ENCODE data around the gene CDCA5. TPM values are rescaled to one million over a fixed set of nuclear protein-coding genes. Genes with fewer than 3 reads are reported as not detected.

CDCA5 gene
- total and polyA plus RNA-seq, 2 experiments from 2014 or later = 6.4 to 7.9 TPM

GRCh38 chr11:65107751-65108468, 24.1 kb upstream of the CDCA5 start:
- H3K36me3 ChIP-seq (replicated peaks; ENCODE audit: insufficient read depth, low read depth) = no peaks in the 10 kb centered on the region

GRCh38 chr11:65107078-65107477, 23.2 kb upstream of the CDCA5 start:
- Histone ChIP-seq H3K9me2 (replicated peaks; ENCODE audit: insufficient read depth) (no peaks in the 10 kb centered on the region), H3K4me3 (no peak overlapping the region), H3K27me3 (no peaks in the 10 kb centered on the region), H4K20me1 (ENCODE audit: insufficient read depth, poor library complexity, severe bottlenecking) (no peaks in the 10 kb centered on the region), H3K36me3 (replicated peaks; ENCODE audit: insufficient read depth, low read depth) (no peaks in the 10 kb centered on the region), H3K4me2 (no peak overlapping the region), H3K79me2 (peaks cover 26% of the 10 kb centered on the region), H2AFZ (no peak overlapping the region), H3K4me1 (ENCODE audit: insufficient read depth) (peaks cover 4% of the 10 kb centered on the region), H3K9me3 (ENCODE audit: low read depth) (no peaks in the 10 kb centered on the region), H3K27ac (no peak overlapping the region)
- TF ChIP-seq EZH2phosphoT487 (IDR thresholded peaks at IDR 0.05; ENCODE audit: low read depth, severe bottlenecking, unreplicated experiment) (no peak), CTCF (IDR thresholded peaks at IDR 0.05; ENCODE audit: poor library complexity) (no peak), EZH2 (IDR thresholded peaks at IDR 0.05; ENCODE audit: borderline replicate concordance) (no peak)
- WGBS (ENCODE audit: low lambda C conversion rate, missing lambda C conversion rate) = 98% methylated on average over 15 of the region's 15 CpGs
- no peak for DNase-seq (ENCODE audit: low spot score)

More at GRCh38 chr11:65107751-65108468, 24.1 kb upstream of the CDCA5 start:
- H3K4me3 ChIP-seq = no peak overlapping the region
- peaks cover 6% of the 10 kb centered on the region for H3K4me1 ChIP-seq (ENCODE audit: insufficient read depth)
- no peaks in the 10 kb centered on the region for H4K20me1 ChIP-seq (ENCODE audit: insufficient read depth, poor library complexity, severe bottlenecking)
- no peaks in the 10 kb centered on the region for H3K9me2 ChIP-seq (replicated peaks; ENCODE audit: insufficient read depth)
- TF ChIP-seq EZH2 (IDR thresholded peaks at IDR 0.05; ENCODE audit: borderline replicate concordance) (no peak), CTCF (IDR thresholded peaks at IDR 0.05; ENCODE audit: poor library complexity) (no peak), EZH2phosphoT487 (IDR thresholded peaks at IDR 0.05; ENCODE audit: low read depth, severe bottlenecking, unreplicated experiment) (no peak)
- no peak overlapping the region for H2AFZ ChIP-seq
- no peak for DNase-seq (ENCODE audit: low spot score)
- WGBS (ENCODE audit: low lambda C conversion rate, missing lambda C conversion rate) = 97% methylated on average over 49 of the region's 52 CpGs
- no peak overlapping the region for H3K27ac ChIP-seq
- peaks cover 23% of the 10 kb centered on the region for H3K79me2 ChIP-seq
- no peaks in the 10 kb centered on the region for H3K27me3 ChIP-seq
- H3K4me2 ChIP-seq = no peak overlapping the region
- no peaks in the 10 kb centered on the region for H3K9me3 ChIP-seq (ENCODE audit: low read depth)

GRCh38 chr11:65104628-65105027, 20.8 kb upstream of the CDCA5 start:
- Histone ChIP-seq H3K4me1 (ENCODE audit: insufficient read depth) (no peaks in the 10 kb centered on the region), H3K79me2 (peaks cover 30% of the 10 kb centered on the region), H3K4me2 (no peak overlapping the region), H3K27ac (no peak overlapping the region), H3K9me3 (ENCODE audit: low read depth) (no peaks in the 10 kb centered on the region), H3K36me3 (replicated peaks; ENCODE audit: insufficient read depth, low read depth) (no peaks in the 10 kb centered on the region), H3K9me2 (replicated peaks; ENCODE audit: insufficient read depth) (no peaks in the 10 kb centered on the region), H3K27me3 (no peaks in the 10 kb centered on the region), H3K4me3 (no peak overlapping the region), H4K20me1 (ENCODE audit: insufficient read depth, poor library complexity, severe bottlenecking) (no peaks in the 10 kb centered on the region), H2AFZ (no peak overlapping the region)
- no peak for TF ChIP-seq EZH2phosphoT487 (IDR thresholded peaks at IDR 0.05; ENCODE audit: low read depth, severe bottlenecking, unreplicated experiment)
- TF ChIP-seq EZH2 (IDR thresholded peaks at IDR 0.05; ENCODE audit: borderline replicate concordance) = no peak
- no peak for TF ChIP-seq CTCF (IDR thresholded peaks at IDR 0.05; ENCODE audit: poor library complexity)
- no peak for DNase-seq (ENCODE audit: low spot score)
- 81% methylated on average over 4 of the region's 4 CpGs for WGBS (ENCODE audit: low lambda C conversion rate, missing lambda C conversion rate)
